H7 (cell line): ENCODE data around the gene PLS3. TPM values are rescaled to one million over a fixed set of nuclear protein-coding genes. Genes with fewer than 3 reads are reported as not detected.
"Not testable (repeated sequence)": the region's sequence is repeated elsewhere in the genome, so short reads cannot be mapped to it uniquely, and the experiment has no call there.

Source experiments
- DNase-seq: peaks from one replicate; pipeline ENCODE4 v3.0.0; 2012
- H3K27me3 ChIP-seq: 2 replicates; pipeline ENCODE4 v1.6.0; 2011; ENCODE audit warnings: mild to moderate bottlenecking, low read length; ENCODE audit not compliant: control insufficient read depth, insufficient read depth
- H3K36me3 ChIP-seq: replicated peaks from 2 replicates; pipeline ENCODE4 v1.5.1; 2011; ENCODE audit warnings: low read length; ENCODE audit not compliant: control insufficient read depth, insufficient read depth
- H3K4me3 ChIP-seq: 2 replicates; pipeline ENCODE4 v1.5.1; 2011; ENCODE audit warnings: low read depth, mild to moderate bottlenecking, control low read depth, low read length, moderate library complexity; ENCODE audit not compliant: insufficient read depth
- total RNA-seq: library from RNA; depleted of rRNA; stranded (reverse); fragments of >200 nt; shearing (Covaris generic); gene quantifications from 2 replicates; pipeline ENCODE4 v1.2.3, GENCODE V29; 2014

Gene PLS3
- total RNA-seq, 1 experiment from 2014 or later = 285 TPM

- Histone ChIP-seq H3K4me3 (no peak overlapping the region), H3K36me3 (peaks cover 2% of the 10 kb centered on the region), H3K27me3 (no peaks in the 10 kb centered on the region)
- DNase-seq = no peak
Measured at GRCh38 chrX:115606861-115607260, 45.9 kb downstream of the PLS3 start.

- Histone ChIP-seq H3K36me3 (peaks cover 2% of the 10 kb centered on the region), H3K4me3 (no peak overlapping the region), H3K27me3 (no peaks in the 10 kb centered on the region)
- no peak for DNase-seq
Measured at GRCh38 chrX:115609621-115610020, 48.6 kb downstream of the PLS3 start.

DNA sequence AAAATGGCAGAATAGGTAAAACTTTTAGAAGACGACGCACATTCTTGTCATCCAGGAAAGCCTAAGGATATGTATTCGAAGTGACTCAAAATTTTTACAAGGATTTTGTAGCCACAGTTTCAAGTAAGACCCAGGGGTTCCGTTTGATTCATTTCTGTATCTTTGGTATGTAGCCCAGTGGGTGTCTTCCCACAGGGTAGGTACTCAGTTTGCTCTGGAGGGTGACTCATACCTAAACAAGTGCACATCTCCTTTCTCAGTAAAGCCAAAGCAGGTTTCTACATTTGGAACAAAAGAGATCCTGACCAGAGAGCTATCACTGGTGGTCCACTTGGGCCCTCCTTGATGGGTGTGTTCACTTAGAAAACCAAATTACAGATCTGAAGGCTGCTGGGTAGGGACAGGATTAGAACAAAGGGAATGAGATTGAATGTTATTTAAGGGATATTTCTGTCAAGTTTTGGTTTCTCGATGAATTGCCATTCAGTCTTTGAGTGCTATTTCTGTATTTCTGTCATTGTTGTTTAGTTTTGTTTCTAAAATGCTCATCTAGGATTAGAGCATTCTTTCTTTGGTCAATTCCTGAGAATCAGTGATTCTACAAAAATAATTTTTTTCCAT lies 56.1 kb downstream of the PLS3 start:
- DNase-seq = peak; percentile 18
- H3K4me3 ChIP-seq = no peak overlapping the region
- H3K36me3 ChIP-seq = peaks cover 1% of the 10 kb centered on the region
- H3K27me3 ChIP-seq = no peaks in the 10 kb centered on the region

DNA sequence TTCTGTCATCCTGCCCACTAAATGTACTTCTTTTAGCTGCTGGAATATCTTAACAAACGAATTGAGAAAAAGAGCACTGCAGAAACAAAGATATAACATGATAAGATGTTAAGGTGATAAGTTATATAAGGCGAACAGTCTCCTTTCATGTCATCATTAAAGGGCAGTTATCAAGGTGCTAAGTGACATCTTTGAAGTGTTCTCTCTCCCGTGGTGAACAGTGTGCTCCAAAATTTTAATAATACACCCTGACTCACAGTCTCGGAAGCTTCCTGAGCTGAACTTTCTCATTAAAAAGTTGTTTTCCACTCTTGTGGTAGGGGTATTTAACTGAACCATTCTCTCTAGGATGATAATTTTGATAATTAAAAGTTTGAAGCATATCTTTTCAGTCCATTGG lies 61.6 kb downstream of the PLS3 start:
- DNase-seq = no peak
- H3K36me3 ChIP-seq = peaks cover 5% of the 10 kb centered on the region
- H3K4me3 ChIP-seq = no peak overlapping the region
- H3K27me3 ChIP-seq = no peaks in the 10 kb centered on the region

- H3K4me3 ChIP-seq = no peak overlapping the region
- no peaks in the 10 kb centered on the region for H3K27me3 ChIP-seq
- DNase-seq = no peak
- H3K36me3 ChIP-seq = peaks cover 3% of the 10 kb centered on the region; the same call in 1 of the 2 replicates
Measured at GRCh38 chrX:115624916-115625315, 63.9 kb downstream of the PLS3 start.

DNA sequence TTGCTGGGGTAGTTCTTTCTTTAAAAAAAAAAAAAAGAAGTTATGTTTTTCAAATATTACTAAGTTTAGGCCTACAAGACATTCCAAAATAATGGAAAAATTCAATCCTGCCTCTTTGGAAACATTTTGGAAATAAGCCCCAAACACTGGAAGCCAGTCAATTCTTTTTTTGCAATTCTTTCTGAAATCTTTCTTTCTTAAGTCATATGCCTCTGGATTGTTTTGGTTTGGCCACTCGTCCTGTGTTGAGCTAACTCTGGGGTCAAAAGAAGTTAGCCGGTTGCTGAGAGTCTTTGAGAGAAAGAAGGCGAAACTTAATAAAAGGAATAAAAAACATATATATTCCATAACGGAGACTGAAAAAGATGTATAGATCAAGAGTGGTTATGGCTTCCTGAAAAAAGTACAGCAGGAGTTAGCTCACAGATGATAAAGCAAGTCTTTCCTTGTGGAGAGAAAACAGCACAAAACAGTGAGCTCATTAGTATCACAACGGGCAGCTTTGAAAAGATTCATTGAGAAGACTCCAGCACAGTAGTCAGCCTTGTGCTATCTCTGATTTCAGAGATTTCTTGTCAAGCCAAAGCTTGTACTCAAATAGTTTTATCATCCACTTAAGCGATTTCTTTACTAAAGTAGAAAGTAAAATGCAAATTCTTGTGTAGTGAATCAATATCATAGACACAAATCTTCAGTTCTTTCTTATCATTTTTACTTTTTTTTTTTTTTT lies 64.8 kb downstream of the PLS3 start:
- Histone ChIP-seq H3K4me3 (no peak overlapping the region), H3K36me3 (peaks cover 6% of the 10 kb centered on the region), H3K27me3 (no peaks in the 10 kb centered on the region)
- DNase-seq = no peak

DNA sequence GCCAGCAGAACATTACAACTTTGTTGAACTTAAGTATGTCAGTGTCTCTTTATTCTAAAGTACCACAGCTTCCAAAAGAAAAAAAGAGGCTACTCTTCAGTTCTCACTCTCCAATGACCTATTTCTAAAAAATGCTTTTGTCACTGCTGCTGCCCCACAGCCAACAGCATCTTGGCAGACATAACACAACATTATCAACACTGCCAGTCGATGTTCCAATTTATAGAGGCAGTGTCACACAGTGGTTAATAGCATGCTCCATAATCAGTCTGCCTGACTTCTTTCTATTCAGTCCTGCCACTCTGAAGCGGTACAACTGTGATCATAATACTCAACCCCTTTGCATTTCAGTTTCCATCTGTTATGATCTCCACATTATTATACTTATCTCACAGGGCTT lies 69.2 kb downstream of the PLS3 start:
- peaks cover 13% of the 10 kb centered on the region for H3K36me3 ChIP-seq
- H3K4me3 ChIP-seq = no peak overlapping the region
- no peaks in the 10 kb centered on the region for H3K27me3 ChIP-seq
- no peak for DNase-seq

GRCh38 chrX:115632455-115632854 lies 71.5 kb downstream of the PLS3 start:
- Histone ChIP-seq H3K27me3 (no peaks in the 10 kb centered on the region), H3K36me3 (peaks cover 17% of the 10 kb centered on the region), H3K4me3 (no peak overlapping the region)
- DNase-seq = no peak

- H3K4me3 ChIP-seq, H3K27me3 ChIP-seq, DNase-seq: not testable (repeated sequence)
- peaks cover 21% of the 10 kb centered on the region for H3K36me3 ChIP-seq
Measured at GRCh38 chrX:115633397-115633796, 72.4 kb downstream of the PLS3 start.

DNA sequence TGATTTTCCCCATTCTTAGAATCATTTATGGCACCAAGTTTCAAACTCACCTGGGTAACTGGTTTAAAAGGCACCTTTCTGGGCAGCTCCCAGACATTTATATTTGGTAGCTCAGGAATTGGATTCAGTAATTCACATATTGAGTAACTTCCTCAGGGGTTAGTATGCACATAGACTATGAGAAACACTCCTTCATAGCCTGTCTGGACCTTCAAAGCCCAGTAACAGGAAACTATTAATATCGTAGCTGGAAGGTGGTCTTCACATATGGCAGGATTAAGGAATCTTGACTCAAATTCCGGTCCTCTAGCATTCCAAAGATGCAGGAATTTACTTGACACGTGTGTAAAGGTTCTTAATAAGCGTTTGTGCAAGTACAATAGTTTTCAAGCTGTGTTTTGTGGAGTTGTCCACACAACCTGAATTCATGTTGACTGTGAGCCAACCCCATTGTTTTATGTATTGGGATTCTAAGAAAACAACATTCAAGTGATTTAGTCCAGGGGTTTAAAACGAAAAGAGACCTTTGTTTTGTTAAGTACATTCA lies 78.4 kb downstream of the PLS3 start:
- no peaks in the 10 kb centered on the region for H3K27me3 ChIP-seq
- no peak overlapping the region for H3K4me3 ChIP-seq
- peaks cover 19% of the 10 kb centered on the region for H3K36me3 ChIP-seq
- no peak for DNase-seq

DNA sequence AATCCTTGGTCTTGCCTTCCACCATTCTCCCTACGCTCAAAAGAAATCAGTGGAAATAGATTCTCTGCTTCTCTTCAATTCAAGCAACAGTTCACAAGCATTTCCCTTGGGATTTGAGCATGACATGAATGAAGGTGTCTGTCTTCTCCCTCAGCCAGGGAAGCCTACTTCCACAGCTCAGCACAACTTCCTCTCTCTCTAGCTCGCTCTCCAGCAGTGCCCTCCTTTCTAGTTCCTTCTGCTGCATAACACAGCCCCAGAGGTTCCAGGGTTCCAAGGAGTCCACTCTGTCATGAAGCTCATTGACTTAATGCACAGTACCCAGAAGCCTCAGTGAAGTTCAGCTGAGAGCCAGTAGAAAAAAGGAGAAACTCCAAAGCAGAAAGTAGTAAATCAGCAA lies 81.3 kb downstream of the PLS3 start:
- Histone ChIP-seq H3K27me3 (no peaks in the 10 kb centered on the region), H3K4me3 (no peak overlapping the region), H3K36me3 (peaks cover 22% of the 10 kb centered on the region)
- no peak for DNase-seq

GRCh38 chrX:115642895-115643530 lies 82.0 kb downstream of the PLS3 start:
- DNase-seq = no peak
- H3K4me3 ChIP-seq = no peak overlapping the region
- peaks cover 22% of the 10 kb centered on the region for H3K36me3 ChIP-seq
- no peaks in the 10 kb centered on the region for H3K27me3 ChIP-seq

DNA sequence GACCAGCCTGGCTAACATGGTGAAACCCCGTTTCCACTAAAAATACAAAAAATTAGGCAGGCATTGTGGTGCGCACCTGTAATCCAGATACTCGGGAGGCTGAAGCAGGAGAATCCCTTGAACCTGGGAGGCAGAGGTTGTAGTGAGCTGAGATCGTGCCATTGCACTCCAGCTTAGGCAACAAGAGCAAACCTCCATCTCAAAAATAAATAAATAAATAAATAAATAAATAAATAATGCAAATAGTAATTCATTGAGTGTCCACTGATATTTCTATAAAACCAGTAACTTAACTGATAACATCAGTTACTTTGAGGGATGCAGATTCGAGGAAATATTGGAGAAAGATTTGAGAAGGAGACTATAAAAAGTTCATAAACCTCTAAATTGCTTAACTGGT lies 83.4 kb downstream of the PLS3 start:
- not testable (repeated sequence) for H3K27me3 ChIP-seq, H3K4me3 ChIP-seq, DNase-seq
- peaks cover 28% of the 10 kb centered on the region for H3K36me3 ChIP-seq

- DNase-seq = no peak
- no peak overlapping the region for H3K4me3 ChIP-seq
- H3K36me3 ChIP-seq = peaks cover 23% of the 10 kb centered on the region
Measured at GRCh38 chrX:115649461-115650063, 88.6 kb downstream of the PLS3 start.

More at GRCh38 chrX:115649461-115650063, 88.6 kb downstream of the PLS3 start:
- no peaks in the 10 kb centered on the region for H3K27me3 ChIP-seq
